NCI-H226 (cell line): Measurements from ENCODE around the gene CSE1L.
"Not testable (repeated sequence)": the region's sequence is repeated elsewhere in the genome, so short reads cannot be mapped to it uniquely, and the experiment has no call there.

Experiments
- DNase-seq: peaks from one replicate; pipeline ENCODE4 v3.0.0-alpha.2; 2015

The CSE1L gene, protein sequence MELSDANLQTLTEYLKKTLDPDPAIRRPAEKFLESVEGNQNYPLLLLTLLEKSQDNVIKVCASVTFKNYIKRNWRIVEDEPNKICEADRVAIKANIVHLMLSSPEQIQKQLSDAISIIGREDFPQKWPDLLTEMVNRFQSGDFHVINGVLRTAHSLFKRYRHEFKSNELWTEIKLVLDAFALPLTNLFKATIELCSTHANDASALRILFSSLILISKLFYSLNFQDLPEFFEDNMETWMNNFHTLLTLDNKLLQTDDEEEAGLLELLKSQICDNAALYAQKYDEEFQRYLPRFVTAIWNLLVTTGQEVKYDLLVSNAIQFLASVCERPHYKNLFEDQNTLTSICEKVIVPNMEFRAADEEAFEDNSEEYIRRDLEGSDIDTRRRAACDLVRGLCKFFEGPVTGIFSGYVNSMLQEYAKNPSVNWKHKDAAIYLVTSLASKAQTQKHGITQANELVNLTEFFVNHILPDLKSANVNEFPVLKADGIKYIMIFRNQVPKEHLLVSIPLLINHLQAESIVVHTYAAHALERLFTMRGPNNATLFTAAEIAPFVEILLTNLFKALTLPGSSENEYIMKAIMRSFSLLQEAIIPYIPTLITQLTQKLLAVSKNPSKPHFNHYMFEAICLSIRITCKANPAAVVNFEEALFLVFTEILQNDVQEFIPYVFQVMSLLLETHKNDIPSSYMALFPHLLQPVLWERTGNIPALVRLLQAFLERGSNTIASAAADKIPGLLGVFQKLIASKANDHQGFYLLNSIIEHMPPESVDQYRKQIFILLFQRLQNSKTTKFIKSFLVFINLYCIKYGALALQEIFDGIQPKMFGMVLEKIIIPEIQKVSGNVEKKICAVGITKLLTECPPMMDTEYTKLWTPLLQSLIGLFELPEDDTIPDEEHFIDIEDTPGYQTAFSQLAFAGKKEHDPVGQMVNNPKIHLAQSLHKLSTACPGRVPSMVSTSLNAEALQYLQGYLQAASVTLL

DNA sequence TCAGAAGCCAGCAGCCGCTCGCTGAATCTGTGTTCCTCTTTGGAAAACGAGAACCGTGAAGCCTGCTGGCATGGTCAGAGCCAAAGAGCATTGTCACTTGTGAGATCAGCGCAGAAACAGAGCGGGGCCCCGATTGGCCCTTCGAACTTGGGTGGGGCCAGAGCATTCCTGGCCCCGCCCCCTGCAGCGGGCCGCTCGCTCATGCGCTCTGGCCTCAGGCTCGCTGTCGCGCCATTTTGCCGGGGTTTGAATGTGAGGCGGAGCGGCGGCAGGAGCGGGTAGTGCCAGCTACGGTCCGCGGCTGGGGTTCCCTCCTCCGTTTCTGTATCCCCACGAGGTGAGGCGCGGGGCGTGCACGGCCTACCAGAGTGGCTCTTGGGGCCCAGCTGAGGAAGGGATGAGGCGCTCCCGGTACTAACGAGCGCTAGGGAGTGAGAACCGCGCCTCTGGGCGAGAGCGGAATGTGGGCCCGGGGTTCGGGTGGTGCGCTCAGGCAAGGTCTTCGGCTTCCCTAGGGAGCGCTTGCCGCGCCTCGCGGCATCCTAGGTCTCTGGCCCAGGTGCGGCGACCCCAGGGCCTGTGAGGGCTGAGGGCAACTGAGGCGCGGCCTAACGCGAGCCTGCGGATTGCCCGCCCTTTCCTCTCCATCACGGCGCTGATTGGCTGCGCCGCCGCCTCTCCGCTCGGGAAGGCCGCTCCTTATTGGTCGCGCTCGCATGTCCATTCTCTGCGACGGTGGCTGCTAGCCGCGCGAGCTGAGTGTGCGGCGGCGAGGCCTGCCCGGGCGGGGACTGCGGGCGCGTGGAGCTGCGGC lies at the start of gene CSE1L:
TSS of gene CSE1L (plus strand) at position 226 of the 814 bp plus-strand sequence. CDS start 12,152 bp downstream, outside the sequence.
- peak; percentile 94 for DNase-seq

GRCh38 chr20:48999890-49000870 lies 45.9 kb upstream of the CSE1L start:
- no peak for DNase-seq

DNA sequence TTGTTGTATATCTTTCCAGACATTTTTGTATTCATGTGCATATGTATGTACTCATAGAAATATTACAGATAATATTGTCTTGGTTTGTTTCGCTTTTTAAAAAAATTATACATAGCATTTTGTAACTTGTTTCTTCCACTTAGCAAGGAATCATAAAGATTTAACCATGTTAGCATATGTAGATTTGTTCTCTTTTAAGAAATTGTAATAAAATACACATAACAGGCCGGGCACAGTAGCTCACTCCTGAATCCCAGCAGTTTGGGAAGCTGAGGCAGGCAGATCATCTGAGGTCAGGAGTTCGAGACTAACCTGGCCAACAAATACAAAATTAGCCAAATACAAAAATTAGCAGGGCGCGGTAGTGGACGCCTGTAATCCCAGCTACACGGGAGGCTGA lies 44.4 kb upstream of the CSE1L start:
- DNase-seq = no peak

DNA sequence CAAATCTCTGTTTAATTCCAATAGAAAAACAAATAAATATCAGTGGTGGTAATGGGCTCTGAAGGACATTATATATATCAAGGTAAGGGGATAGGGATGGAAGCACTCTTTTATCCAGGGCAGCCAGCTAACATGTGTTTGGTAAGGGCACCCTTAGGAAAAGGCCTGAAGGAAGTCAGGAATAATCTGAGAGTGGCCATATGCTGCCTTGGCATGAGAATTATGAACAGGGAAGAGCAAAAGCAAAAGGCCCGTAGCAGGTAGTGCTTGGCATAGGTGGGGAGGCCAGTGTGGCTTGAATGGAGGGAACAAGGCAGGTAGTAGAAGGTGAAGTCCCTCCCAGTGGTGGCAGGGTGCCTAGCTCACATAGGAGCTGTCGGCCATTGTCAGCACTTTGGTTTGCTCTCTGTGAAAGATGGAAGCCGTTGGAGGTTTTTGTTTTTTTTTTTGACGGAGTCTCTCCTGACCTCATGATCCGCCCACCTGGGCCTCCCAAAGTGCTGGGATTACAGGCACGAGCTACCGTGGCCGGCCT lies 39.6 kb upstream of the CSE1L start:
- DNase-seq = no peak

DNA sequence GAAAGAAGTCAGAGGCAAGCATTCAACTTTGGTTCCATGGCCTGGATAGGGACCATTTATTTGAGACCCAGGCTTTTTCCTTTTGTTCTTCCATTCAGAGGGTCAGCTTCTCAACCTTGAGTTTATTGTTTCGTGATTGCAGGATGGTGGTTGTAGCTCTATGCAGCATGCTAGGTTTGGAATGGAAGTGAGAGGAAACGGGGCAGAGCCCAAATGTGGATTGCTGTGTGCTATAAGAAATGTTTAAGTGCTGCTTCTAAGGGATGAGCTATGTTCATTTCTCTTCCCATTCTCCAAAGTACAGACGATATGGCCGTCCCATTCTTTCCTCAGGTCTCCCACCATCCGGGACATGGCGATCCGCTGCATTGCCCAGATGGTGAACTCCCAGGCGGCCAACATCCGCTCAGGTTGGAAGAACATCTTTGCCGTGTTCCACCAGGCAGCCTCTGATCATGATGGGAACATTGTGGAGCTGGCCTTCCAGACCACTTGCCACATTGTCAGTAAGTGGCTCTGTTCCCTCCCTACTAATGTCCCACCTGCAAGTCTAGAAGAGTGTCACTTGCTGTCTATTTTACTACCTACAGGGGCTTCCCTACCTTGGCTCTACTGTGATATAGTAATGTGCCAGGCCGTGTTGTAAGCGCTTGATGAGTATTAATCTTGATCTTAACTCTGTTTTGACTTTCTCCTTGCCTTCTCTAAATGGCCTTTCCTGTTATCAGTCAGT lies 36.0 kb upstream of the CSE1L start:
- no peak for DNase-seq

DNA sequence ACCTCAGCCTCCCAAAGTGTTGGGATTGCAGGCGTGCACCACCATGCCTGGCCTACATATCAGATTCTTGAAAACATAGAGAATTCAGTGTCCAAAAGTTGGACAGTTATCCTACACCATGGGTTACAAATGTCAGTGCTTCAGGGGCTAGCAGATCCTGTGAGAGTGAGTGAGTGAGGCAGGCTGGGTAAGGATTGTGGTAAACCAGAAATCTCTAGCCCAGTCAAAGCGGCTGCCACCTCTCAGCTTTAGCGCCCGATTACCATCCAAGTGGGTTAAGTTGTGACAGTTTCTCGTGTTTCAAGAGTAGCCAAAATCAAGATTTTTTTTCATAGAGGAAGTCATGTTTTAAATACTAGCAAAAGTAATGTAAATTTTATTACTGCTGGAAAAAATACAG lies 21.9 kb upstream of the CSE1L start:
- no peak for DNase-seq

- not testable (repeated sequence) for DNase-seq
These were observed 17.9 kb upstream of the CSE1L start for GRCh38 chr20:49028177-49028576.

GRCh38 chr20:49028684-49029083 lies 17.4 kb upstream of the CSE1L start:
- no peak for DNase-seq

GRCh38 chr20:49029203-49029602 lies 16.9 kb upstream of the CSE1L start:
- DNase-seq = no peak

DNA sequence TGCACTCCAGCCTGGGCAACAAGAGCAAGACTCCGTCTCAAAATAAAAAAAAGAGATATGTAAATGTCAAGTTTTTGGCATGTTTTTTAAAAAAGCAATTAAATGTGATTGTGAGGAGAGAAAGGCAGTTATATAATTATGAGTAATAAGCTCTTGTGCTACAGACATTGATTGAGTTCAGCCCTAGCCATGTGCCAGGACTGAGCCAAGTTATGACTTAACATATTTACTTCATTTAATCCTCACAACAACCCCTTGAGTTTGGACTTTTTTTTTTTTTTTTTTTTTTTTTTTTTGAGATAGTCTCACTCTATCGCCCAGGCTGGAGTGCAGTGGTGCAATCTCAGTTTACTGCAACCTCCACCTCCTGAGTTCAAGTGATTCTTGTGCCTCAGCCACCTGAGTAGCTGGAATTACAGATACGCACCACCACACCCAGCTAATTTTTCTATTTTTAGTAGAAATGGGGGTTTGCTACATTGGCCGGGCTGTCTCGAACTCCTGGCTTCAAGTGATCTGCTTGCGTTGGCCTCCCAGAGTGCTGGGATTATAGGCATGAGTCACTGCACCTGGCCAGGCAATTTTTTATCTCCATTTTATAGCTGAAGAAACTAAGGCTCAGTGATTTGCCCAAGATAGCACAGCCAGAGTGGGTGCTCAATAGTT lies 15.0 kb upstream of the CSE1L start:
- no peak for DNase-seq

DNA sequence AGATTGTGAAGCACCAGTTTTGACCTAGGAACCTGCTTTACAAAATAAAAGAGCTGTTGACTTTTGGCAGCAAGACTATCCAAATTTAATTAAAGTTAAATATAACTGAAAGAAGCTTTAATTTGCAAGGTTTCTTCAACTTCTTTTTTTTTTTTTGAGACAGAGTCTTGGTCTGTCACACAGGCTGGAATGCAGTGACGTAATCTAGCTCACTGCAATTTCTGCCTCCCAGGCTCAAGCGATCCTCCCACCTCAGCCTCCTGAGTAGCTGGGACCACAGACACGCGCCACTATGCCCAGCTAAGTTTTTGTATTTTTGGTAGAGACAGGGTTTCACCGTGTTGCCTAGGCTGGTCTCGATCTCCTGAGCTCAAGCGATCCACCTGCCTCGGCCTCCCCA lies 13.7 kb upstream of the CSE1L start:
- no peak for DNase-seq

- no peak for DNase-seq
These were observed 11.9 kb upstream of the CSE1L start for GRCh38 chr20:49034070-49034732.

GRCh38 chr20:49037962-49038387 lies 8.1 kb upstream of the CSE1L start:
- no peak for DNase-seq

DNA sequence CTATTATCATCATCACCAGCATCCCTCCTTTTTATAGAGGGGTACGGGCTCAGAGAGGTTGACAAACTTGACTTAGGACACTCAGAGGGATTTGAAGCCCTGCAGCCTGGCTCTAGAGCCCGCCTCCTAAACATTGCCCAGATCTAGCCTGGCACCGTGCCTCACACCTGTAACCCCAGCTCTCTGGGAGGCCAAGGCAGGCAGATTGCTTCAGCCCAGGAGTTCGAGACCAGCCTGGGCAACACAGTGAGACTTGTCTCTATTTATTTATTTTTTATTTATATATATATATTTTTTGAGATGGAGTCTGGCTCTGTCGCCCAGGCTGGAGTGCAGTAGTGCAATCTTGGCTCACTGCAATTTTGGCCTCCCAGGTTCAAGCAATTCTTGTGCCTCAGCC lies 6.3 kb upstream of the CSE1L start:
- no peak for DNase-seq

DNA sequence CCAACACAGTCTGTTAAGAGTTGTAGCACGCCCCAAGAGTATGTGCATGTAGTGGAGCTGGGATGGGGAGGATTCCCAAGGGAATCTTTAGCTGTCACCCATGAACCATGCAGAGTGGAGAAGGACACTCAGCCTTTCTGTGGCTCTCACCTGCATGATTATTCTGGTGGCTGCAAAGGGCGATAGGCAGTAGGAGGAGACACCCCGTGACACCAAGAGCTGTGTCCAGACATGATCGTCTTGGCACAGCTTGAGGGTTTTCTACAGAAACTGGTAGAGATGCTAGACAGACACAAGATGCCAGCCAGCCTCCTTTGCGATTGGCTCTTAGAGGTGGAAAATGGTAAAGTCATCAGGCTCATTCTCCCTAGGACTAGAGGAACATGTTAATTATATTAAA lies 3.1 kb upstream of the CSE1L start:
- no peak for DNase-seq

GRCh38 chr20:49045440-49046086 lies 549 bp upstream of the CSE1L start:
- no peak for DNase-seq

GRCh38 chr20:49052334-49052733 lies 6.2 kb downstream of the CSE1L start:
- peak; percentile 4 for DNase-seq

- DNase-seq = no peak
These were observed 8.0 kb downstream of the CSE1L start for GRCh38 chr20:49054056-49054643.
